Stimulated activated CD4-positive, alpha-beta T cell treated with anti-CD3 and anti-CD28 coated beads, TNF-alpha, amount 100 ng/mL, for 48 hours (primary cell): ENCODE measurements around the gene MRPL33.

Experiments
- DNase-seq, 3 donors: peaks; one replicate each; pipeline ENCODE4 v3.0.0-alpha.2; 2020; ENCODE audit warnings: low read depth in 3 of 3

MRPL33 gene

GRCh38 chr2:27771548-27772335, at the start of gene MRPL33:
MRPL33 (plus strand) TSS chr2:27771719; CDS start chr2:27771778, 59 bp downstream.
- peak; percentile 82 to 96 (median 83) for DNase-seq

GRCh38 chr2:27721884-27722485, 49.5 kb upstream of the MRPL33 start:
- no peak for DNase-seq

GRCh38 chr2:27723372-27724144, 48.0 kb upstream of the MRPL33 start:
- no peak for DNase-seq

- DNase-seq, result no peak
Measured at GRCh38 chr2:27724191-27724590, 47.3 kb upstream of the MRPL33 start.

GRCh38 chr2:27724905-27725701, 46.4 kb upstream of the MRPL33 start:
- DNase-seq, result no peak

GRCh38 chr2:27727257-27727656, 44.3 kb upstream of the MRPL33 start:
- no peak for DNase-seq

- no peak for DNase-seq
Measured at GRCh38 chr2:27728081-27728858, 43.2 kb upstream of the MRPL33 start.

- DNase-seq, result no peak
Measured at GRCh38 chr2:27729198-27729597, 42.3 kb upstream of the MRPL33 start.

- DNase-seq, result no peak
Measured at GRCh38 chr2:27729614-27730013, 41.9 kb upstream of the MRPL33 start.

- no peak for DNase-seq
Measured at GRCh38 chr2:27730261-27730662, 41.3 kb upstream of the MRPL33 start.

- no peak for DNase-seq
Measured at GRCh38 chr2:27730980-27731691, 40.4 kb upstream of the MRPL33 start.

- no peak for DNase-seq
Measured at GRCh38 chr2:27734305-27734704, 37.2 kb upstream of the MRPL33 start.

GRCh38 chr2:27735263-27735904, 36.1 kb upstream of the MRPL33 start:
- peak; percentile 37 to 74 (median 47) for DNase-seq

- no peak for DNase-seq
Measured at GRCh38 chr2:27736031-27736889, 35.3 kb upstream of the MRPL33 start.

GRCh38 chr2:27736890-27737204, 34.7 kb upstream of the MRPL33 start:
- DNase-seq, result no peak

GRCh38 chr2:27737676-27738348, 33.7 kb upstream of the MRPL33 start:
- no peak for DNase-seq

GRCh38 chr2:27738349-27739057, 33.0 kb upstream of the MRPL33 start:
- DNase-seq, result no peak

- no peak for DNase-seq
Measured at GRCh38 chr2:27739058-27739373, 32.5 kb upstream of the MRPL33 start.
